GM18907 (cell line): ENCODE measurements around the gene HNRNPH2.

Source experiments
- ATAC-seq: cut with Tn5 transposase; IDR thresholded peaks from one replicate; pipeline ENCODE4 v1.9.1; 2021; ENCODE audit warnings: mild to moderate bottlenecking, moderate library complexity; ENCODE audit not compliant: unreplicated experiment

The HNRNPH2 gene

GRCh38 chrX:101394372-101394771, 13.7 kb upstream of the HNRNPH2 start:
- ATAC-seq, result no peak

GRCh38 chrX:101395789-101396188, 12.2 kb upstream of the HNRNPH2 start:
- ATAC-seq, result no peak

GRCh38 chrX:101397779-101398178, 10.2 kb upstream of the HNRNPH2 start:
- no peak for ATAC-seq

- no peak for ATAC-seq
Observed at GRCh38 chrX:101398694-101399093, 9.3 kb upstream of the HNRNPH2 start.

DNA sequence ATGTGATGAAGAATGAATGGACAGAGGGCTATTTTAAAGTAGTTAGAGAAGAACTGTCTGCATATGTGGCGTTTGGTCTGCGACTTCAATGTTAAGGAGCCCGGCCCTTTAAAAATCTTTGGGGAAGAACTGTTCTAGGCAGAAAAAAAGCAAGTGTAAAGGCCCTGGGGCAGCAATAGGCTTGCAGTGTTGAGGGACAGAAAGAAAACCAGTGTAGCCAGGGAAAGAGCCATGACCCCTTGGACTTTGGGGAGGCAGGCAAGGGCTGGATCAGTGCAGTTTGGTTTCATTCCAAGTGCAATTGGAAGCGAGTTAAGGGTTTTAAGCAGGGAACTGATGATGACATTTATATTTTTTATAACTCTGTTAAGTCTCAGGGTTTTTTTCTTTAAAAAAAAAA, 8.2 kb upstream of the HNRNPH2 start:
- no peak for ATAC-seq

DNA sequence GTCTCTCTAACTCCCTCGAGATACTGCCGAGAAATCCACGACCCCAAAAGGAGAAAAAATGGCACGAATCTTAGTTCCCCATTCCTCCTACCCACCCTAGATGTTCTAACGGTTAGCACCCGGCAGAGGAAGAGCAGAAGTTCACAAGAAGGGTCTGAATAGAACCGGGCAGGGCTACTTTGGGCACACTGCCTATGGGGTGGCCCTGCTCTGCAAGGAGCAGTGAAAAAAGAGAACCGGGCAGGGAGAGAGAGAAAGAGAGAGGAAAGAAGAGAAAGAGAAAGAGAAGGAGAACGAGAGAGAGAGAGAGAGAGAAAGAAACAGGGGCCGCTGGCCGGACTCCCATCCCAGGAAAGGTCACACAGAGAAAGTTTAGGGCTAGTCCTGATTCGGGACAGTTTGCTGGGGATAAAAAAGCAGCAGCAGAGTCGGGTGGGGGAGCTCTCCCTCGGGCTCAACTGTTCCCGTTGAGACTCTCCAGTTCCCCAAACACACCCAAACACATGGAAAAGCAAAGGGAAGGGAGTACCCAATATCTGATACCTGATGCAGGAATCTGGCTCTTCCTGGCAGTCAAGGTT, 765 bp upstream of the HNRNPH2 start:
- peak; percentile 2 for ATAC-seq

DNA sequence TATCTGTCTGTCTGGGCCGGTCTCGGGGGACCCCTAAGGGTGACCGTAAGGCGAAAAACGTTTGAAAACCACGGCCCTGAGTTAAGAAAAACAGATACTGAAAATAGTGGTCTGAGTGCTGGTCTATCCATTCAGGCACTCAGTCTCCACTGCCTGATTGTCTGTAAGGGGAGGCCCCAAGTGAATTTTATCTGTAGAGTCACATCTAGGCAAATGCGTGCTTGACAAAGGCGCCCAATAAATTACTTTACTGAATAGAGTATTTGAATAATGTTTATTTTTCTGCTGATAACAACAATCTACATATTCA, 465 bp downstream of the HNRNPH2 start:
- no peak for ATAC-seq

GRCh38 chrX:101409043-101409442, 1.0 kb downstream of the HNRNPH2 start:
- no peak for ATAC-seq

DNA sequence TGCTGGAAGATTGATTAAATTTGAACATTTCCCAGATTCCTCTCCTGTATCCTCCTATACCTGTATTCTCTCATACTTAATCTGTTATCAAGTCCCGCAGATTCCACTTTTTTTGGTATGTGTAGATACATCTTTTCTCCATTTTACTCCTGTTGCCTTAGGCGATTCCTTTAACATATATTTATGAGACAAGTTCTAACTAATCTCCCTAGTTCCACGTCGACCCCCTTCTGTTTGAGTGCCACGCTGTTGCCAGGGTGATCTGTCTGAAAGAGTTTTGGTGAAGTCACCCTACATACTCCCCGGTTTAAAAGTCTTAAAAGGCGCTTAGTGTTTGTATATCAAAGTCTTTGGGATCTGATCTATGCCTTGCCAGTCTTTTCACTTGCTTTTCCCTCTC, 2.4 kb downstream of the HNRNPH2 start:
- no peak for ATAC-seq

DNA sequence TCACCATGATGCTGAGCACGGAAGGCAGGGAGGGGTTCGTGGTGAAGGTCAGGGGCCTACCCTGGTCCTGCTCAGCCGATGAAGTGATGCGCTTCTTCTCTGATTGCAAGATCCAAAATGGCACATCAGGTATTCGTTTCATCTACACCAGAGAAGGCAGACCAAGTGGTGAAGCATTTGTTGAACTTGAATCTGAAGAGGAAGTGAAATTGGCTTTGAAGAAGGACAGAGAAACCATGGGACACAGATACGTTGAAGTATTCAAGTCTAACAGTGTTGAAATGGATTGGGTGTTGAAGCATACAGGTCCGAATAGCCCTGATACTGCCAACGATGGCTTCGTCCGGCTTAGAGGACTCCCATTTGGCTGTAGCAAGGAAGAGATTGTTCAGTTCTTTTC, 4.0 kb downstream of the HNRNPH2 start:
- no peak for ATAC-seq

DNA sequence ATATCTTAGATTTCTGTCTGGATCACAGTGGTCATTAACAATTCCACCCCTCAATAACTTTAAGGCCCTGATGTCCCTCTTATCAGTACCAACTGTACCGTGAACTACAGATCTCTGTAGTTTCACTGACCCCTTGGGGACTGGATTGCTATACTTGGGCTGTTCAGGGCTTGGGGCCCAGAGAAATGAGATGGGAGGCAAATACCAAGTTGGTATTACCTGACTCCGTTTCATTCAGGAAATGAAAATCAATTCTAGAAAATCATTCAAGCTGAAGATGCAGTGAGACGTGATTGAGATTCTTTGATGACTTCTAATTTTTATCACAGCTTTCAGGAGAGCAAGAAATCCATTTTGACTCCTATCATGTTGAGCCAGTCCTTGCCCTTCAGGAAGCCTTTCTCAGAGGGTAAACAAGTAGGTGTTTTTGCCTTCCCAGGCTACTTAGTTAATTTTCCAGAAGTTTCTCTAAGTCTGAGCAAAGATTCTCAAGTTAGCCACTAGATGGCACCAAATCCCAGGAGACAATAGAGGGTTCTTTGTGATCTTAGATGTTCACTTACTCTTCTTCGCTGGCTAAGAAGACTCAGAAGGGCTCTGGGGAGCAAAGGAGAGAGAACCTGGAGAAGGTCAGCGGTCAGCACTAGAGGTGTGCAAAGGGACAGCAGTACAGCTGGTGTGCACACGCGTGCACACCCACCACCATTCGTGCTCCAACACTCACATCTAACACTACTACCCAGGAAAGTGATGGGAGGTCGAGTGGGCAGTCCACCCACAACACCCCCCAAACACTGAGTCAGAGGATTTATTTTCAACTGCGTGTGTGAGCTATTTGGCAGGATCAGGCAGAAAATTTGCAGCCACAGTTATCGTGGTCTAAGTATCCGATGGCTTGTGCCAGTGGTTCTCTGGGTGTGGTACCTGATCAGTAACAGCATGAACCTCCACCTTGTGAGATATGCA, 7.4 kb downstream of the HNRNPH2 start:
- peak; percentile 70 for ATAC-seq

DNA sequence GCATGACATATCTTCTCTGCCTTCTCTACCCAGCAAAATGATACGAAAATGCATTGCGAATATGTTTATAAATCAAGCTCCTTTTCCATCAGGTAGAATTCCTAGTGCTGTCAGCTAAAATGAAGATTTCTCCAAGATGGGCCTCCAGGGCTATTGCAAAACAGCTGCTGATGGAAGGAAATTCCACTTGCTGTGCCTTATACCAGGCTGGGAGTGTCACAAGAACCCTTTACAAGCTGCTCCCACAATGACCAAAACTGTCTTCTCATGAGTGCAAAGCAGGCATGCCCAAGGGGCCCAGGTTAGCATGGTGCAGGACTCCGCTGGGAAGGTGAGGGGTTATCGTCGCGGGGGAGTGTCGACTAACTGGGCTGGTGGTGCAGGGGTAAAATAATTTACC, 8.7 kb downstream of the HNRNPH2 start:
- no peak for ATAC-seq

GRCh38 chrX:101417190-101417589, 9.2 kb downstream of the HNRNPH2 start:
- no peak for ATAC-seq

- peak; percentile 59 for ATAC-seq
Observed at GRCh38 chrX:101417981-101418841, 10.2 kb downstream of the HNRNPH2 start.

DNA sequence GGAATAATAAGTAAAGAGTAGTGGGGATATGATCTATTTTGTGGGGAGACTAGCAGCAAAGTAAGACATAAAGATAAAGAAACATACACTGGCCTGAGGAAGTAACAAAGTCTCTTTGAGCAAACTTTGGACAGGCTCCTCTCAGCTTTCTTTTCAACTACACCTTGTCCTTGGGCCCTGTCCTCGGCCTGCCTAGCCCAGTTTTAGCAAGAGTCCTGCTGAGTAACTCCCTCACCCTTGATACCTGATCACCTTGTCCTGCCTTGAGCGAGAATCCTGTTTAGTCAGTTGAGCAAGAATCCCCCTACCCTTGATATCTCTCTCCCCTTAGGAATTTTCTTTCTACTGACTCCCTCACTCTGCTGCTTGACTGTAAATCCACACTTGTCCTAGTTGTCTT, 11.5 kb downstream of the HNRNPH2 start:
- ATAC-seq, result no peak

GRCh38 chrX:101427954-101428353, 19.9 kb downstream of the HNRNPH2 start:
- ATAC-seq, result no peak

DNA sequence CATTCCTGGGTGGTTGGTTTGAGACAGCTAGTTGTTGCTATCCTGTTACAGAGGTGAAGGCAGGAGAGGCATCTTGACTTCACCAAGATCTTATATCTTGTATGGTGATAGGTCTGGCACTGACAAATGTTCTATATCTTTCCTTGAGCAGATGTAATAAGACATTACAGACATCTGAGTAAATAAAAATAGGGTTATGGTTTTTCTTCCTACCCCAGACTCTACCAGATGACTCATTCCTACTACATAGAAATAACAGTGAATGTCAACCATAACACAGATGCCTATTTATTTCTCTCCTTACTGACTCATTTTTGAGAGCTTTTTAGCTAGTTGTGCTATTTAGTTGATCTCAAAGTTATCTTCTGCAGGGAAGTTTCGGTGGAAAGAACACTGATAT, 21.9 kb downstream of the HNRNPH2 start:
- ATAC-seq, result peak; percentile 49

- peak; percentile 96 for ATAC-seq
Observed at GRCh38 chrX:101430457-101431078, 22.5 kb downstream of the HNRNPH2 start.

DNA sequence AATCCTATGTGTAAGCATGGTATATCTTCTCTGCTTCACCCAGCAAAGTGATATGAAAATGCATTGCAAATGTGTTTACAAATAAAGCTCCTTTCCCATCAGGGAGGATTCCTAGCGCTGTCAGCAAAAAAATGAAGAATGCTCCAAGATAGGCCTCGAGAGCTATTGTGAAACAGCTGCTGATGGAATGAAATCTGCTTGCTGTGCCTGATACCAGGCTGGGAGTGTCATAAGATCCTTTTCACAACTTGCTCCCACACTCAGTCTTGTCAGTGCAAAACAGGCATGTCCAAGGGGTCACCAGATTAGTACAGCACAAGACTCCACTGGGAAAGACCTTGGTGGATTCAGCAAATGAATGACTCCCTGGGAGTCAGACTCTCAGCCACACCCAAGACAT, 34.1 kb downstream of the HNRNPH2 start:
- no peak for ATAC-seq

GRCh38 chrX:101449279-101449678, 41.3 kb downstream of the HNRNPH2 start:
- no peak for ATAC-seq

- ATAC-seq, result no peak
Observed at GRCh38 chrX:101450085-101450484, 42.1 kb downstream of the HNRNPH2 start.
